Mammary epithelial cell (primary cell): ENCODE data around the gene ASPSCR1.

Source experiments
- CTCF ChIP-seq, 2 donors: IDR thresholded peaks in 1 of 2; conservative IDR thresholded peaks in 1 of 2; 2 replicates each; pipeline ENCODE4 v1.5.1; 2011 to 2012; ENCODE audit warnings: inconsistent platforms in 2 of 2, low read length in 2 of 2, mild to moderate bottlenecking in 2 of 2, control low read depth in 1 of 2, low read depth in 1 of 2; ENCODE audit not compliant: insufficient read depth in 1 of 2; ENCODE audit errors: extremely low read depth in 1 of 2
- EZH2 ChIP-seq: IDR thresholded peaks from 2 replicates; pipeline ENCODE4 v1.6.1; 2012; ENCODE audit warnings: low read length, inconsistent platforms, borderline replicate concordance

- TF ChIP-seq CTCF (conservative IDR thresholded peaks at IDR 0.05 in 1 of 2, IDR thresholded peaks at IDR 0.05 in 1 of 2; ENCODE audit: extremely low read depth in 1 of 2, insufficient read depth in 1 of 2, low read depth in 1 of 2, low read length in 2 of 2) (no peak), EZH2 (no peak)
Observed at GRCh38 chr17:81967533-81968395, 9.7 kb upstream of the ASPSCR1 start.
